K562 (cell line): ENCODE data around the gene TMOD3. TPM values are rescaled to one million over a fixed set of nuclear protein-coding genes. Genes with fewer than 3 reads are reported as not detected.

ENCODE experiments used
- ATAC-seq: fragments of 200-7000 bp; cut with Tn5 transposase; 3 replicates; pipeline ENCODE4 v1.9.1; 2020; ENCODE audit warnings: moderate library complexity
- BruUV-seq: library from RNA; stranded (reverse); fragments of 400-500 nt; replicated peaks from 2 replicates; lab custom pipeline; 2021; lab: Mats Ljungman, UMichigan
- CTCF ChIA-PET: fragments of 300-600 bp; formaldehyde crosslinking; extraction: SDS; loops from one replicate; lab custom pipeline; 2021; ENCODE audit warnings: low intra/inter-chr PET ratio; lab: Yijun Ruan, JAX
- POLR2A ChIA-PET: fragments of 300-600, 350-650 bp; sonication (Branson Sonifier 250); formaldehyde crosslinking; extraction: SDS; loops from one replicate; lab custom pipeline; 2021; ENCODE audit warnings: antibody characterized with exemption, inconsistent platforms; lab: Yijun Ruan, JAX
- DNase-seq, 4 experiments: peaks; one replicate each; pipeline versions ENCODE4 v3.0.0 to v3.0.0-alpha.2; 2011 to 2018; ENCODE audit warnings: low spot score in 3 of 4, mixed read lengths in 3 of 4; ENCODE audit errors: extremely low read depth in 1 of 4
- FAIRE-seq: peaks from 2 replicates; lab custom pipeline; 2011; peaks lifted over from hg19 to GRCh38; lab: Jason Lieb, UNC
- H2AFZ ChIP-seq: 2 replicates; pipeline ENCODE4 v1.6.0; 2011; ENCODE audit warnings: low read depth, low read length, control low read depth, inconsistent platforms
- H3K27ac ChIP-seq: fragments of 200-600 bp; 3 replicates; pipeline ENCODE4 v1.8.0; 2011; ENCODE audit warnings: low read depth, mild to moderate bottlenecking, control low read depth, inconsistent platforms, low read length, moderate library complexity, mixed read lengths; ENCODE audit errors: extremely low read depth
- H3K27me3 ChIP-seq, 2 experiments: fragments of 300-600 bp in 1 of 2; 2 replicates in 1 of 2; 3 replicates in 1 of 2; pipeline versions ENCODE4 v1.6.0 to v1.8.0; 2011; ENCODE audit warnings: inconsistent platforms in 2 of 2, low read length in 2 of 2, mild to moderate bottlenecking in 1 of 2, mixed read lengths in 1 of 2, moderate library complexity in 1 of 2; ENCODE audit not compliant: control insufficient read depth in 2 of 2, insufficient read depth in 2 of 2
- H3K36me3 ChIP-seq: fragments of 300-600 bp; 3 replicates; pipeline ENCODE4 v1.8.0; 2011; ENCODE audit warnings: mild to moderate bottlenecking, low read length, inconsistent platforms; ENCODE audit not compliant: control insufficient read depth, insufficient read depth
- H3K4me1 ChIP-seq, 2 experiments: fragments of 200-600 bp in 1 of 2; replicated peaks in 1 of 2; 2 replicates in 1 of 2; 3 replicates in 1 of 2; pipeline versions ENCODE4 v1.5.1 to v1.8.0; 2011; ENCODE audit warnings: inconsistent platforms in 2 of 2, low read length in 2 of 2, mild to moderate bottlenecking in 1 of 2, mixed read lengths in 1 of 2, moderate library complexity in 1 of 2; ENCODE audit not compliant: control insufficient read depth in 2 of 2, insufficient read depth in 2 of 2
- H3K4me2 ChIP-seq: 2 replicates; pipeline ENCODE4 v1.6.1; 2011; ENCODE audit warnings: low read length, control low read depth, inconsistent platforms, mixed read lengths; ENCODE audit not compliant: insufficient read depth
- H3K4me3 ChIP-seq: fragments of 200-600 bp; sonication (generic), shearing (Covaris generic); 2 replicates; pipeline ENCODE4 v1.5.1; 2016; ENCODE audit warnings: control low read depth, inconsistent platforms
- H3K79me2 ChIP-seq: fragments of 200-600 bp; 3 replicates; pipeline ENCODE4 v1.8.0; 2011; ENCODE audit warnings: low read length, inconsistent platforms; ENCODE audit not compliant: control insufficient read depth, insufficient read depth
- H3K9ac ChIP-seq, 2 experiments: 2 replicates each; pipeline versions ENCODE4 v1.6.0 to v1.6.1; 2011; ENCODE audit warnings: low read depth in 2 of 2, low read length in 2 of 2, control low read depth in 1 of 2, inconsistent platforms in 1 of 2, mild to moderate bottlenecking in 1 of 2, mixed read lengths in 1 of 2; ENCODE audit not compliant: insufficient read depth in 1 of 2
- H3K9me1 ChIP-seq: one replicate; pipeline ENCODE4 v1.6.0; 2011; ENCODE audit warnings: inconsistent platforms, mild to moderate bottlenecking, low read length, moderate library complexity; ENCODE audit not compliant: control insufficient read depth, insufficient read depth
- H3K9me3 ChIP-seq: replicated peaks from 2 replicates; pipeline ENCODE4 v1.5.1; 2011; ENCODE audit warnings: low read depth, low read length, inconsistent platforms; ENCODE audit not compliant: control insufficient read depth, insufficient read depth
- H4K20me1 ChIP-seq: replicated peaks from 2 replicates; pipeline ENCODE4 v1.6.1; 2011; ENCODE audit warnings: low read length, inconsistent platforms, mixed read lengths; ENCODE audit not compliant: control insufficient read depth, insufficient read depth
- CBFA2T2 ChIP-seq: fragments of 450-650 bp; conservative IDR thresholded peaks from 2 replicates; pipeline ENCODE4 v1.6.1; 2017; ENCODE audit warnings: mild to moderate bottlenecking
- DPF2 ChIP-seq: fragments of 450-650 bp; IDR thresholded peaks from 2 replicates; pipeline ENCODE4 v1.6.1; 2016
- ESRRA ChIP-seq: fragments of 450-650 bp; IDR thresholded peaks from 2 replicates; pipeline ENCODE4 v1.6.1; 2014; ENCODE audit warnings: low read depth, mild to moderate bottlenecking, moderate library complexity, borderline replicate concordance
- EZH2 ChIP-seq: IDR thresholded peaks from 2 replicates; pipeline ENCODE4 v1.6.1; 2012; ENCODE audit warnings: low read depth, mild to moderate bottlenecking, inconsistent platforms, low read length, borderline replicate concordance
- FOXA3 ChIP-seq, 2 experiments: fragments of 450-650 bp in 1 of 2; sonication (generic) in 1 of 2; formaldehyde crosslinking; IDR thresholded peaks in 1 of 2; conservative IDR thresholded peaks in 1 of 2; 2 replicates each; pipeline versions ENCODE4 v1.4.0 to v1.8.0; 2020 to 2022; ENCODE audit warnings: mild to moderate bottlenecking in 2 of 2, missing genetic modification reagents in 1 of 2
- L3MBTL2 ChIP-seq: fragments of 450-650 bp; IDR thresholded peaks from 2 replicates; pipeline ENCODE4 v1.6.1; 2016; ENCODE audit warnings: mild to moderate bottlenecking, moderate library complexity
- MYBL2 ChIP-seq, 2 experiments: fragments of 450-650 bp in 1 of 2; sonication (generic) in 1 of 2; formaldehyde crosslinking in 1 of 2; IDR thresholded peaks; 2 replicates each; pipeline versions ENCODE4 v1.6.1 to v1.8.1; 2017 to 2022; ENCODE audit warnings: borderline replicate concordance in 1 of 2, inconsistent platforms in 1 of 2, low read depth in 1 of 2, mild to moderate bottlenecking in 1 of 2, missing genetic modification reagents in 1 of 2, moderate library complexity in 1 of 2
- PPARD ChIP-seq: fragments of 250-450 bp; sonication (Bioruptor Pico); IDR thresholded peaks from 2 replicates; pipeline ENCODE4 v1.8.0; 2022; ENCODE audit warnings: inconsistent platforms, mild to moderate bottlenecking, moderate library complexity
- SRSF7 ChIP-seq: fragments of 200-400 bp; formaldehyde crosslinking; optimal IDR thresholded peaks from 2 replicates; pipeline ENCODE3; 2017; ENCODE audit warnings: mild to moderate bottlenecking, low read depth, low read length
- TBP ChIP-seq: optimal IDR thresholded peaks from 2 replicates; pipeline ENCODE3; 2011; ENCODE audit warnings: low read depth, low read length, improper control_type of control experiment
- TCFL5 ChIP-seq: fragments of 250-450 bp; sonication (Bioruptor Pico); conservative IDR thresholded peaks from 2 replicates; pipeline ENCODE4 v1.6.1; 2021; ENCODE audit warnings: mild to moderate bottlenecking, moderate library complexity, matching md5 sums
- ZC3H11A ChIP-seq: IDR thresholded peaks from 2 replicates; pipeline ENCODE4 v1.6.1; 2012; ENCODE audit warnings: low read depth, low read length, improper control_type of control experiment
- ZNF316 ChIP-seq: fragments of 450-650 bp; IDR thresholded peaks from 2 replicates; pipeline ENCODE4 v1.6.1; 2016
- ZNF764 ChIP-seq: fragments of 250-450 bp; sonication (Bioruptor Pico); IDR thresholded peaks from 2 replicates; pipeline ENCODE4 v1.4.0; 2020; ENCODE audit warnings: low read depth, mild to moderate bottlenecking, moderate library complexity
- ZNF766 ChIP-seq: fragments of 200-800 bp; sonication (Bioruptor generic); conservative IDR thresholded peaks from 2 replicates; pipeline ENCODE4 v1.6.1; 2016; ENCODE audit warnings: missing genetic modification characterization, missing compliant biosample characterization
- WGBS: fragments of 100-300 bp; shearing (Covaris generic); methylation state at CpG from one replicate; pipeline ENCODE4 v1.1.6; 2016; ENCODE audit warnings: low coverage, mixed read lengths; ENCODE audit not compliant: insufficient coverage; ENCODE audit errors: missing lambda C conversion rate; 5-methylcytosine and 5-hydroxymethylcytosine counted together
- in situ Hi-C: fragments of 300-500 bp; cut with MboI; formaldehyde crosslinking; loops from 4 replicates; pipeline ENCODE4 v1.15.0; 2018; ENCODE audit warnings: inconsistent platforms, mixed read lengths
- intact Hi-C: fragments of 100-400 bp; cut with micrococcal nuclease; formaldehyde crosslinking; loops from 2 replicates; pipeline ENCODE4 v1.14.2; 2022
- polyA plus RNA-seq, 8 experiments: library from polyadenylated mRNA; depleted of rRNA in 4 of 8; stranded (reverse) in 5 of 8; unstranded in 3 of 8; fragments of >200 nt; fragmentation: Nextera tagmentation in 2 of 8; fragmentation: Illumina TruSeq in 1 of 8; extraction: Ambion mirVana in 2 of 8; extraction: Trizol in 1 of 8; gene quantifications; 2 replicates each; pipeline versions ENCODE4 v1.2.1 to v1.2.3, GENCODE V29; 2011 to 2014; ENCODE audit warnings: inconsistent platforms in 1 of 8, missing spikeins in 1 of 8
- total RNA-seq, 7 experiments: library from RNA; depleted of rRNA in 6 of 7; stranded (reverse); fragments of >200 nt in 6 of 7; fragmentation: Illumina TruSeq in 2 of 7; extraction: Trizol in 2 of 7; gene quantifications; 2 replicates each; pipeline versions ENCODE4 v1.2.1 to v1.2.3, GENCODE V29; 2011 to 2021; ENCODE audit warnings: low replicate concordance in 1 of 7
- TF ChIP-seq, protein P1 (sequence below): sonication (generic); formaldehyde crosslinking; IDR thresholded peaks from 2 replicates; pipeline ENCODE4 v1.8.1; 2022; ENCODE audit warnings: missing genetic modification reagents
- TF ChIP-seq, protein P2 (sequence below), 2 experiments: fragments of 450-650 bp in 1 of 2; sonication (generic) in 1 of 2; formaldehyde crosslinking in 1 of 2; IDR thresholded peaks in 1 of 2; conservative IDR thresholded peaks in 1 of 2; 2 replicates each; pipeline versions ENCODE4 v1.6.1 to v1.8.1; 2016 to 2023; ENCODE audit warnings: mild to moderate bottlenecking in 2 of 2, moderate library complexity in 2 of 2, inconsistent platforms in 1 of 2, missing genetic modification reagents in 1 of 2
- TF ChIP-seq, protein P3 (sequence below): sonication (generic); IDR thresholded peaks from 2 replicates; pipeline ENCODE4 v1.6.1; 2016

Gene TMOD3
- total and polyA plus RNA-seq, 9 of the 15 experiments (the other 6 are each of a cell fraction or from before 2014, with no cell fraction given): 6.8 to 45.0 (median 30.9) TPM

DNA sequence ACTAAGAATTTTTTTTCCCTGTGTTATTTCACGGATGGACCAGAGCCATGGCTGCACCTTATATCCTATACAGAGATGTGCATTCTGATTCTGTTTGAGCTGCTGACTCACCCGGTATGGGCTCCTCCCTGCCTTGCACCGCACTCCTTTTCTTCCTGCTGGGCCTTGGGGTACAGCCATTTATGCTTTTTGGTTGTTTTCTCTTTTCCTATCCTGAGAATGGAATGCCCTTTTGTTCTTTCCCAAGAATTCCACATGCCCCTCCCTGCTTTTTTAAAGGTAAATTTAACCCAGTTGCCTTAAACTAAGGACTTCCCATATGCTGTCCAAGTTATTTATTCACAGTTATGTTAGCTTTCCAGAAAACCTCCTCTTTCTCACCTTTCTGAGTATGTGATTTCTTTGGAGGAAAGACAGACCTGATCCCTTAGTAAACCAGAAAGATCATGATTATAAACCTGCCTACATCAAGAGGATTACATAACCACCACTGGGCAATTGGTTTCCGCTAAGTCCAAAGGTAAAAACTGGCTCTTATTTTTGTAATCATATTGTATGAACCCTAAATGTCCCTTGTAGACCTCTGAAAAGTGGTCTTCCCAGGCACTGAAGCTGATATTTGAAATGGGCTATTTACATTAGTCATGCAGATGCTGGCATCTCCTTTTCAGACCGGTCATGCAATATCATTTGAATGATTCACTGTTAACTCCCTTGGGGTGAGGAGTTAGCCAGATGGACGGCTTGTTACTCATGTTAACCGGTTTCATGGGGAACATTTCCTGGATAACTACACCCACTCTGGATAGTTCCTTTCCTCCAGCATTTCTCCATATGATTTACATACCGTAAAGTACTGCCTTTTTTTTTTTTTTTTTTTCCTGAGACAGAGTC is 45.5 kb downstream of the TMOD3 start:
- peak overlapping the region; percentile 32; the same call in 1 of the 2 replicates for H3K4me2 ChIP-seq
- no peaks in the 10 kb centered on the region for H4K20me1 ChIP-seq
- peak; percentile 91 for ATAC-seq
- intact Hi-C loops (no loop called here), in situ Hi-C loops (no loop called here)
- H3K4me1 ChIP-seq: peaks cover 5 to 29% of the 10 kb centered on the region in 2 experiments; a peak in 4 of 5 replicates
- CTCF ChIA-PET: no interaction called here
- peak; percentile 83 for FAIRE-seq
- H3K9me1 ChIP-seq: no peaks in the 10 kb centered on the region
- BruUV-seq: no TSS peak
- H3K9ac ChIP-seq: peak overlapping the region in 1 of 2 experiments; percentile 24; a peak in 1 of 4 replicates
- peaks cover 19% of the 10 kb centered on the region for H3K79me2 ChIP-seq
- H3K27me3 ChIP-seq: no peaks in the 10 kb centered on the region
- no peak overlapping the region for H2AFZ ChIP-seq
- DNase-seq: peak; percentile 23 to 61 (median 37)
- no peaks in the 10 kb centered on the region; the same call in 1 of the 2 replicates for H3K9me3 ChIP-seq
- no peak overlapping the region for H3K4me3 ChIP-seq
- POLR2A ChIA-PET: interaction anchor here (0.6 to 1.3 kb wide), 2 partner anchors 19 to 26 kb away, joined by 3 to 4 read pairs; no protein-coding TSS in a partner anchor
- 32% methylated on average over 8 of the region's 8 CpGs for WGBS
- H3K36me3 ChIP-seq: peaks cover 34% of the 10 kb centered on the region
- peak overlapping the region; percentile 67 for H3K27ac ChIP-seq
- TF ChIP-seq ZNF766 (no peak), ESRRA (no peak), FOXA3 (CRISPR knock-in tag; conservative IDR thresholded peaks at IDR 0.05 in 1 of 2, IDR thresholded peaks at IDR 0.05 in 1 of 2) (no peak), ZC3H11A (no peak), PPARD (CRISPR knock-in tag) (no peak), ZNF764 (no peak), CBFA2T2 (no peak), TCFL5 (no peak), TBP (no peak), ZNF316 (peak; percentile 43; the same call in 1 of the 2 replicates), L3MBTL2 (0 out of 2 replicates have a peak, but pooled peaks have one; percentile 15), MYBL2 (IDR thresholded peaks at IDR 0.05; ENCODE audit: low read depth) (no peak), MYBL2 (CRISPR knock-in tag; IDR thresholded peaks at IDR 0.05; ENCODE audit: borderline replicate concordance) (no peak), SRSF7 (no peak), DPF2 (peak; percentile 61; the same call in 1 of the 2 replicates), EZH2 (no peak)
- TF ChIP-seq, protein P1, sequence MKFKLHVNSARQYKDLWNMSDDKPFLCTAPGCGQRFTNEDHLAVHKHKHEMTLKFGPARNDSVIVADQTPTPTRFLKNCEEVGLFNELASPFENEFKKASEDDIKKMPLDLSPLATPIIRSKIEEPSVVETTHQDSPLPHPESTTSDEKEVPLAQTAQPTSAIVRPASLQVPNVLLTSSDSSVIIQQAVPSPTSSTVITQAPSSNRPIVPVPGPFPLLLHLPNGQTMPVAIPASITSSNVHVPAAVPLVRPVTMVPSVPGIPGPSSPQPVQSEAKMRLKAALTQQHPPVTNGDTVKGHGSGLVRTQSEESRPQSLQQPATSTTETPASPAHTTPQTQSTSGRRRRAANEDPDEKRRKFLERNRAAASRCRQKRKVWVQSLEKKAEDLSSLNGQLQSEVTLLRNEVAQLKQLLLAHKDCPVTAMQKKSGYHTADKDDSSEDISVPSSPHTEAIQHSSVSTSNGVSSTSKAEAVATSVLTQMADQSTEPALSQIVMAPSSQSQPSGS: no peak
- TF ChIP-seq, protein P2, sequence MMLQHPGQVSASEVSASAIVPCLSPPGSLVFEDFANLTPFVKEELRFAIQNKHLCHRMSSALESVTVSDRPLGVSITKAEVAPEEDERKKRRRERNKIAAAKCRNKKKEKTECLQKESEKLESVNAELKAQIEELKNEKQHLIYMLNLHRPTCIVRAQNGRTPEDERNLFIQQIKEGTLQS (IDR thresholded peaks at IDR 0.05): peak; percentile 25; the same call in 1 of the 2 replicates
- TF ChIP-seq, protein P2 (CRISPR knock-in tag; conservative IDR thresholded peaks at IDR 0.05): no peak
- TF ChIP-seq, protein P3, sequence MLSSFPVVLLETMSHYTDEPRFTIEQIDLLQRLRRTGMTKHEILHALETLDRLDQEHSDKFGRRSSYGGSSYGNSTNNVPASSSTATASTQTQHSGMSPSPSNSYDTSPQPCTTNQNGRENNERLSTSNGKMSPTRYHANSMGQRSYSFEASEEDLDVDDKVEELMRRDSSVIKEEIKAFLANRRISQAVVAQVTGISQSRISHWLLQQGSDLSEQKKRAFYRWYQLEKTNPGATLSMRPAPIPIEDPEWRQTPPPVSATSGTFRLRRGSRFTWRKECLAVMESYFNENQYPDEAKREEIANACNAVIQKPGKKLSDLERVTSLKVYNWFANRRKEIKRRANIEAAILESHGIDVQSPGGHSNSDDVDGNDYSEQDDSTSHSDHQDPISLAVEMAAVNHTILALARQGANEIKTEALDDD: peak; percentile 86; the same call in 1 of the 2 replicates
